Mesenchymal stem cell (in vitro differentiated cells and primary cell): ENCODE measurements around the gene QDPR.

ENCODE experiments used
- DNase-seq: peaks from one replicate; pipeline ENCODE4 v3.0.0-alpha.2; 2013
- H2AFZ ChIP-seq: one replicate; pipeline ENCODE4 v1.6.1; 2013; ENCODE audit warnings: low read depth, mild to moderate bottlenecking, control low read depth, inconsistent platforms, low read length, moderate library complexity
- H2AK5ac ChIP-seq: 2 replicates; pipeline ENCODE4 v1.6.1; 2013; ENCODE audit warnings: low read length, moderate library complexity, mild to moderate bottlenecking, inconsistent platforms; ENCODE audit not compliant: severe bottlenecking
- H2BK120ac ChIP-seq: one replicate; pipeline ENCODE4 v1.6.1; 2013; ENCODE audit warnings: low read depth, mild to moderate bottlenecking, inconsistent platforms, low read length, moderate library complexity
- H2BK12ac ChIP-seq, 2 experiments: one replicate each; pipeline ENCODE4 v1.6.1; 2013; ENCODE audit warnings: inconsistent platforms in 2 of 2, low read length in 2 of 2, mild to moderate bottlenecking in 2 of 2, moderate library complexity in 2 of 2, control low read depth in 1 of 2
- H2BK15ac ChIP-seq: one replicate; pipeline ENCODE4 v1.6.1; 2013; ENCODE audit warnings: mild to moderate bottlenecking, low read depth, inconsistent platforms; ENCODE audit not compliant: poor library complexity, severe bottlenecking
- H2BK5ac ChIP-seq: 2 replicates; pipeline ENCODE4 v1.6.1; 2013; ENCODE audit warnings: low read depth, mild to moderate bottlenecking, low read length, control low read depth, inconsistent platforms; ENCODE audit not compliant: poor library complexity, severe bottlenecking
- H3K14ac ChIP-seq, 2 experiments: one replicate each; pipeline ENCODE4 v1.6.1; 2013; ENCODE audit warnings: inconsistent platforms in 2 of 2, low read length in 2 of 2, control low read depth in 1 of 2, mild to moderate bottlenecking in 1 of 2, moderate library complexity in 1 of 2
- H3K18ac ChIP-seq, 2 experiments: one replicate each; pipeline ENCODE4 v1.6.1; 2013; ENCODE audit warnings: inconsistent platforms in 2 of 2, low read length in 2 of 2, control low read depth in 1 of 2, low read depth in 1 of 2, mild to moderate bottlenecking in 1 of 2
- H3K23ac ChIP-seq, 2 experiments: one replicate each; pipeline ENCODE4 v1.6.1; 2013; ENCODE audit warnings: inconsistent platforms in 2 of 2, low read length in 2 of 2, mild to moderate bottlenecking in 2 of 2, moderate library complexity in 2 of 2, control low read depth in 1 of 2
- H3K27ac ChIP-seq: 2 replicates; pipeline ENCODE4 v1.5.1; 2013; ENCODE audit warnings: mild to moderate bottlenecking, moderate library complexity, low read length, control low read depth, inconsistent platforms; ENCODE audit not compliant: poor library complexity, severe bottlenecking
- H3K27me3 ChIP-seq, 2 experiments: 2 replicates each; pipeline versions ENCODE4 v1.6.1 to v1.7.0; 2013; ENCODE audit warnings: low read length in 2 of 2, mild to moderate bottlenecking in 2 of 2, moderate library complexity in 2 of 2, control low read depth in 1 of 2, inconsistent platforms in 1 of 2; ENCODE audit not compliant: control insufficient read depth in 1 of 2, insufficient read depth in 1 of 2
- H3K36me3 ChIP-seq, 2 experiments: 2 replicates each; pipeline versions ENCODE4 v1.6.1 to v1.7.0; 2013; ENCODE audit warnings: low read length in 2 of 2, control low read depth in 1 of 2, inconsistent platforms in 1 of 2, low read depth in 1 of 2, mild to moderate bottlenecking in 1 of 2; ENCODE audit not compliant: insufficient read depth in 2 of 2, control insufficient read depth in 1 of 2
- H3K4ac ChIP-seq, 2 experiments: one replicate each; pipeline ENCODE4 v1.6.1; 2013; ENCODE audit warnings: inconsistent platforms in 2 of 2, low read length in 2 of 2, mild to moderate bottlenecking in 2 of 2, moderate library complexity in 2 of 2, control low read depth in 1 of 2, low read depth in 1 of 2
- H3K4me1 ChIP-seq: 2 replicates; pipeline ENCODE4 v1.6.1; 2013; ENCODE audit warnings: low read depth, low read length, control low read depth; ENCODE audit not compliant: control insufficient read depth, insufficient read depth
- H3K4me2 ChIP-seq: 2 replicates; pipeline ENCODE4 v1.6.1; 2013; ENCODE audit warnings: low read length, mild to moderate bottlenecking, inconsistent platforms; ENCODE audit not compliant: poor library complexity, severe bottlenecking
- H3K4me3 ChIP-seq, 2 experiments: 2 replicates each; pipeline versions ENCODE4 v1.5.1 to v1.7.0; 2013; ENCODE audit warnings: low read length in 2 of 2, mild to moderate bottlenecking in 2 of 2, control low read depth in 1 of 2, low read depth in 1 of 2; ENCODE audit not compliant: insufficient read depth in 1 of 2
- H3K79me1 ChIP-seq: replicated peaks from 2 replicates; pipeline ENCODE4 v1.6.1; 2013; ENCODE audit warnings: mild to moderate bottlenecking, control low read depth, low read length, inconsistent platforms; ENCODE audit not compliant: poor library complexity, severe bottlenecking
- H3K9ac ChIP-seq: 2 replicates; pipeline ENCODE4 v1.7.0; 2013; ENCODE audit warnings: mild to moderate bottlenecking, low read length, moderate library complexity
- H3K9me3 ChIP-seq: 2 replicates; pipeline ENCODE4 v1.7.0; 2013; ENCODE audit warnings: mild to moderate bottlenecking, low read length; ENCODE audit not compliant: control insufficient read depth
- H4K8ac ChIP-seq: one replicate; pipeline ENCODE4 v1.6.1; 2013; ENCODE audit warnings: inconsistent platforms, mild to moderate bottlenecking, low read length, moderate library complexity
- H4K91ac ChIP-seq: one replicate; pipeline ENCODE4 v1.6.1; 2013; ENCODE audit warnings: mild to moderate bottlenecking, low read length, inconsistent platforms
- WGBS: methylation state at CpG from one replicate; pipeline ENCODE4 v1.1.7; 2013; ENCODE audit warnings: mixed read lengths; 5-methylcytosine and 5-hydroxymethylcytosine counted together

Gene QDPR

GRCh38 chr4:17535906-17536305 lies 24.0 kb upstream of the QDPR start:
- no peak for DNase-seq
- Histone ChIP-seq H3K9ac (no peak overlapping the region), H3K9me3 (no peaks in the 10 kb centered on the region), H2AK5ac (no peak overlapping the region), H3K79me1 (no peaks in the 10 kb centered on the region), H2BK15ac (no peak overlapping the region), H3K27ac (no peak overlapping the region), H2BK120ac (no peak overlapping the region), H3K18ac (no peak overlapping the region), H3K14ac (no peak overlapping the region), H3K23ac (no peak overlapping the region), H4K91ac (no peak overlapping the region), H3K27me3 (peaks cover 5 to 7% of the 10 kb centered on the region in 2 experiments), H2BK5ac (no peak overlapping the region), H2BK12ac (no peak overlapping the region), H3K4ac (no peak overlapping the region), H3K36me3 (no peaks in the 10 kb centered on the region), H3K4me3 (no peak overlapping the region), H2AFZ (no peak overlapping the region), H3K4me1 (peaks cover 2% of the 10 kb centered on the region), H4K8ac (no peak overlapping the region), H3K4me2 (no peak overlapping the region)
- 100% methylated on average over 1 of the region's 3 CpGs for WGBS

- H2AK5ac ChIP-seq = no peak overlapping the region
- no peak overlapping the region for H3K4ac ChIP-seq
- H2AFZ ChIP-seq = no peak overlapping the region
- no peak overlapping the region for H4K8ac ChIP-seq
- H3K27ac ChIP-seq = no peak overlapping the region
- no peak overlapping the region for H3K23ac ChIP-seq
- H3K79me1 ChIP-seq = no peaks in the 10 kb centered on the region
- no peak overlapping the region for H3K18ac ChIP-seq
- no peak overlapping the region for H3K9ac ChIP-seq
- WGBS = 89% methylated on average over 2 of the region's 4 CpGs
- no peak overlapping the region for H4K91ac ChIP-seq
- peaks cover 1 to 4% of the 10 kb centered on the region in 2 experiments for H3K27me3 ChIP-seq
- no peak overlapping the region for H2BK120ac ChIP-seq
- no peak overlapping the region for H3K4me3 ChIP-seq
- no peaks in the 10 kb centered on the region for H3K9me3 ChIP-seq
- H2BK5ac ChIP-seq = no peak overlapping the region
- H3K4me2 ChIP-seq = no peak overlapping the region
- H3K36me3 ChIP-seq = no peaks in the 10 kb centered on the region
- H3K4me1 ChIP-seq = peaks cover 2% of the 10 kb centered on the region
- H2BK15ac ChIP-seq = no peak overlapping the region
- no peak overlapping the region for H2BK12ac ChIP-seq
- no peak for DNase-seq
- no peak overlapping the region for H3K14ac ChIP-seq
Measured at GRCh38 chr4:17535242-17535641, 23.4 kb upstream of the QDPR start.

GRCh38 chr4:17534705-17535104 lies 22.8 kb upstream of the QDPR start:
- no peak overlapping the region for H2BK15ac ChIP-seq
- no peak overlapping the region for H3K18ac ChIP-seq
- H4K8ac ChIP-seq = no peak overlapping the region
- no peak overlapping the region for H2BK5ac ChIP-seq
- H2AFZ ChIP-seq = no peak overlapping the region
- H3K23ac ChIP-seq = no peak overlapping the region
- H2BK12ac ChIP-seq = no peak overlapping the region
- no peak overlapping the region for H2BK120ac ChIP-seq
- no peak overlapping the region for H3K4ac ChIP-seq
- H3K4me1 ChIP-seq = peaks cover 2% of the 10 kb centered on the region
- H3K27me3 ChIP-seq = peaks cover 0 to 4% of the 10 kb centered on the region in 2 experiments
- no peak overlapping the region for H3K4me3 ChIP-seq
- H3K79me1 ChIP-seq = no peaks in the 10 kb centered on the region
- H4K91ac ChIP-seq = no peak overlapping the region
- no peaks in the 10 kb centered on the region for H3K9me3 ChIP-seq
- no peaks in the 10 kb centered on the region for H3K36me3 ChIP-seq
- no peak overlapping the region for H3K27ac ChIP-seq
- H2AK5ac ChIP-seq = no peak overlapping the region
- no peak overlapping the region for H3K9ac ChIP-seq
- no peak overlapping the region for H3K4me2 ChIP-seq
- no peak overlapping the region for H3K14ac ChIP-seq
- WGBS = 89% methylated on average over 4 of the region's 4 CpGs
- no peak for DNase-seq

- H3K14ac ChIP-seq = no peak overlapping the region
- H4K91ac ChIP-seq = no peak overlapping the region
- H2BK12ac ChIP-seq = no peak overlapping the region
- no peak overlapping the region for H3K9ac ChIP-seq
- no peak overlapping the region for H2BK15ac ChIP-seq
- no peak for DNase-seq
- no peak overlapping the region for H2BK120ac ChIP-seq
- WGBS = 71% methylated on average over 5 of the region's 8 CpGs
- H2AK5ac ChIP-seq = no peak overlapping the region
- peaks cover 2% of the 10 kb centered on the region for H3K4me1 ChIP-seq
- no peaks in the 10 kb centered on the region for H3K79me1 ChIP-seq
- H3K4ac ChIP-seq = no peak overlapping the region
- no peaks in the 10 kb centered on the region for H3K36me3 ChIP-seq
- H3K9me3 ChIP-seq = no peaks in the 10 kb centered on the region
- peaks cover 5 to 19% of the 10 kb centered on the region in 2 experiments for H3K27me3 ChIP-seq
- H3K27ac ChIP-seq = no peak overlapping the region
- no peak overlapping the region for H3K18ac ChIP-seq
- H2AFZ ChIP-seq = no peak overlapping the region
- no peak overlapping the region for H3K4me2 ChIP-seq
- H2BK5ac ChIP-seq = no peak overlapping the region
- H3K4me3 ChIP-seq = no peak overlapping the region
- no peak overlapping the region for H4K8ac ChIP-seq
- H3K23ac ChIP-seq = no peak overlapping the region
Measured at GRCh38 chr4:17531538-17532285, 19.8 kb upstream of the QDPR start.
